Measurements from ENCODE around the gene KCNAB2.

KCNAB2 gene

GRCh38 chr1:6121651-6122370 is 76.1 kb downstream of the KCNAB2 start:
- no peak for DNase-seq (ENCODE audit: low read depth, low spot score)
- no peak for TF ChIP-seq ZNF274 (IDR thresholded peaks at IDR 0.05; ENCODE audit: low read depth, low read length)
- no peak for TF ChIP-seq SUZ12 (IDR thresholded peaks at IDR 0.05; ENCODE audit: extremely low read depth, insufficient read depth, insufficient read length)
- no peak for TF ChIP-seq YY1 (IDR thresholded peaks at IDR 0.05; ENCODE audit: insufficient read depth, insufficient read length)
- no peak overlapping the region for H3K4me3 ChIP-seq (ENCODE audit: insufficient read length, low read depth)
- H3K27me3 ChIP-seq (ENCODE audit: insufficient read depth, insufficient read length) = no peaks in the 10 kb centered on the region
- no peaks in the 10 kb centered on the region for H3K9me3 ChIP-seq (ENCODE audit: insufficient read depth, low read length)
- no peak overlapping the region for H3K9ac ChIP-seq (ENCODE audit: insufficient read length, low read depth)
- no peaks in the 10 kb centered on the region for H3K4me1 ChIP-seq (ENCODE audit: insufficient read depth, insufficient read length)
- H3K36me3 ChIP-seq (ENCODE audit: insufficient read depth, insufficient read length, low read length) = no peaks in the 10 kb centered on the region

DNA sequence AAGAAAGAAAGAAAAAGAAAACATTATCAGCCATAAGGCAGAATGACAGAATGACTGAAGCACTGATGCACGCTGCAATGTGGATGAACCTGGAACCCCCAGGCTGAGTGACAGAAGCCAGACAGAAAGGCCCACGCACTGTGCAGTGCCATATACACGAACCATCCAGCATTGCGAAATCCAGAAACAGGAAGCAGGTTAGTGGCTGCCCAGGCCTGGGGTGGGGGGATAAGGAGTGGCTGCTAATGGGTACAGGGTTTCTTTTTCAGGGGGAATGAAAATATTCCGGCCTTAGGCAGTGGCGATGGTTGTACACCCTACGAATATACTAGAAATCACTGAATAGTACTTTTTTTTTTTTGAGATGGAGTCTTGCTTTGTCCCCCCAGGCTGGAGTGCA is 77.4 kb downstream of the KCNAB2 start:
- no peak for DNase-seq (ENCODE audit: low read depth, low spot score)
- Histone ChIP-seq H3K4me3 (ENCODE audit: insufficient read length, low read depth) (no peak overlapping the region), H3K27me3 (ENCODE audit: insufficient read depth, insufficient read length) (no peaks in the 10 kb centered on the region), H3K4me1 (ENCODE audit: insufficient read depth, insufficient read length) (no peaks in the 10 kb centered on the region), H3K9ac (ENCODE audit: insufficient read length, low read depth) (no peak overlapping the region), H3K9me3 (ENCODE audit: insufficient read depth, low read length) (no peaks in the 10 kb centered on the region), H3K36me3 (ENCODE audit: insufficient read depth, insufficient read length, low read length) (no peaks in the 10 kb centered on the region)
- TF ChIP-seq SUZ12 (IDR thresholded peaks at IDR 0.05; ENCODE audit: extremely low read depth, insufficient read depth, insufficient read length) (no peak), ZNF274 (IDR thresholded peaks at IDR 0.05; ENCODE audit: low read depth, low read length) (no peak)

DNA sequence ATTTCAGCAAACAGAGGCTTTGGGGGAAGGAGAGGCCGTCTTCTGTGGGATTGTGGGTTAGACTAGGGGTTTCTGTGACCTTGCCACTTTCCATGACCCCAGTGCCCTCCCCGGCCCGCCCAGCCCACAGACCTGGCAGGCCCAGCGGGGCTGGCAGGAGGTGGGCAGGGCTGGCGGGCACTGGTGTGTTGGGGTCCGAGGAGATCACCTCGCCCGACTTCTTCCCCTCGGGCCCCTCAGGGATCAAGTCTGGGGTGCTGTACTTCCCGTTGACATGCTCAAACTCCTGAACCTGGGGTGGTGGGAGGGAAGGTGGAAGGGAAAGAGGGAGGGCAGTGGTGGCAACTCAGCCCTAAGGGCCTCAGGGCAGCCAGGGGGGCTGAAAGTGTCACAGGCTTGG is 78.1 kb downstream of the KCNAB2 start:
- Histone ChIP-seq H3K4me1 (ENCODE audit: insufficient read depth, insufficient read length) (no peaks in the 10 kb centered on the region), H3K36me3 (ENCODE audit: insufficient read depth, insufficient read length, low read length) (no peaks in the 10 kb centered on the region), H3K27me3 (ENCODE audit: insufficient read depth, insufficient read length) (no peaks in the 10 kb centered on the region), H3K9ac (ENCODE audit: insufficient read length, low read depth) (no peak overlapping the region), H3K9me3 (ENCODE audit: insufficient read depth, low read length) (no peaks in the 10 kb centered on the region), H3K4me3 (ENCODE audit: insufficient read length, low read depth) (no peak overlapping the region)
- TF ChIP-seq ZNF274 (IDR thresholded peaks at IDR 0.05; ENCODE audit: low read depth, low read length) (no peak), YY1 (IDR thresholded peaks at IDR 0.05; ENCODE audit: insufficient read depth, insufficient read length) (no peak), SUZ12 (IDR thresholded peaks at IDR 0.05; ENCODE audit: extremely low read depth, insufficient read depth, insufficient read length) (no peak)
- no peak for DNase-seq (ENCODE audit: low read depth, low spot score)

DNA sequence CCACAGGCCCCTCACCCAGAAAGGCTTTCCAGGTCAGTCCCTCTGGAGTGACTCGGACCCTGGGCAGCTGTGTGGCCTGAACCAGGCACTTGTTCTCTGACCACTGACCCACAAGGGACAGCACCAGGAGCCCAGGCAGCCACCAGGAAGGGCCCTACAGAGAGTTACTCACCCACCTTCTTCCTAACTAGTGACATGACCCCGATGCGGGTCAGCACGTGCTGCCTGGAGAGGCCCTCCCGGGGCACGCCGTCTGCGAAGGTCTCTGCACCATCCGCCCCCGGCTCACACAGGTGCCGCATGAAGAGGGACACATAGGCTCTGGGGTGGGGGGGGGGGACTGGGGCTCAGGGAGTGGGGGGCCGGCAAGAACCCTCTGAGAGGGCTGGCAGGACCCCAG is 78.7 kb downstream of the KCNAB2 start:
- Histone ChIP-seq H3K9ac (ENCODE audit: insufficient read length, low read depth) (no peak overlapping the region), H3K27me3 (ENCODE audit: insufficient read depth, insufficient read length) (no peaks in the 10 kb centered on the region), H3K4me3 (ENCODE audit: insufficient read length, low read depth) (no peak overlapping the region), H3K4me1 (ENCODE audit: insufficient read depth, insufficient read length) (no peaks in the 10 kb centered on the region), H3K9me3 (ENCODE audit: insufficient read depth, low read length) (no peaks in the 10 kb centered on the region), H3K36me3 (ENCODE audit: insufficient read depth, insufficient read length, low read length) (no peaks in the 10 kb centered on the region)
- TF ChIP-seq YY1 (IDR thresholded peaks at IDR 0.05; ENCODE audit: insufficient read depth, insufficient read length) (no peak), SUZ12 (IDR thresholded peaks at IDR 0.05; ENCODE audit: extremely low read depth, insufficient read depth, insufficient read length) (no peak), ZNF274 (IDR thresholded peaks at IDR 0.05; ENCODE audit: low read depth, low read length) (no peak)
- DNase-seq (ENCODE audit: low read depth, low spot score) = no peak

DNA sequence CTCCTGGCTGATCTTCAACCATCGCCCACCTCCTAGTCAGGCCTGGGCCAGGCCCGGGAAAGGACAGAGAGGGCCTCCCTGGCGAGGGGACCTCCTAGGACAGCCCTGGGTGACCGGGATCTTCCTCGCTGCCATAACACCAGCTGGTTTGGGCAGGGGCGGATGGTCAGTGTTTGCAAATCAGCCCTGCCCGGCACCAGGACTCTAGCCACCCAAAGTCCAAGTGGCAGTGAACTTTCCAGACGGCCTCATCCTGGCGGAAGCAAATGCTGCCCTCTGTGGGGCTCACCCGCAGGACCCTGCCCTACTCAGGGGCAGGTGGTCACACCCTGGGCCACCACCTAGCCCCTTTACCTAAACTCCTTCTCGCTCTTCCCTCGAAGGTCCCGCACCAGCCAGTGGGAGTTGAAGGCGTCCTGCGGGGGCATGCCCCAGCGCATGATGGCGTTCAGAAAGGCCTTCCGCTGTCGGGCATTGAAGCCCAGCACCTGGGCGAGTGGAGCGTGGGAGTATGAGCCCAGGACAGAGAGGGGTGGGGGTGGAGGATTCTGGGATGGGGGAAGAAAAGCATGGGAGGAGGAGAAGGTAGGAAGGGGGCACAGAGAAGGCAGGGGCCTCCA is 79.2 kb downstream of the KCNAB2 start:
- H3K4me1 ChIP-seq (ENCODE audit: insufficient read depth, insufficient read length) = no peaks in the 10 kb centered on the region
- no peak overlapping the region for H3K4me3 ChIP-seq (ENCODE audit: insufficient read length, low read depth)
- no peaks in the 10 kb centered on the region for H3K9me3 ChIP-seq (ENCODE audit: insufficient read depth, low read length)
- TF ChIP-seq YY1 (IDR thresholded peaks at IDR 0.05; ENCODE audit: insufficient read depth, insufficient read length) = no peak
- TF ChIP-seq SUZ12 (IDR thresholded peaks at IDR 0.05; ENCODE audit: extremely low read depth, insufficient read depth, insufficient read length) = no peak
- no peak for TF ChIP-seq ZNF274 (IDR thresholded peaks at IDR 0.05; ENCODE audit: low read depth, low read length)
- no peak overlapping the region for H3K9ac ChIP-seq (ENCODE audit: insufficient read length, low read depth)
- no peak for DNase-seq (ENCODE audit: low read depth, low spot score)
- no peaks in the 10 kb centered on the region for H3K27me3 ChIP-seq (ENCODE audit: insufficient read depth, insufficient read length)
- H3K36me3 ChIP-seq (ENCODE audit: insufficient read depth, insufficient read length, low read length) = no peaks in the 10 kb centered on the region

DNA sequence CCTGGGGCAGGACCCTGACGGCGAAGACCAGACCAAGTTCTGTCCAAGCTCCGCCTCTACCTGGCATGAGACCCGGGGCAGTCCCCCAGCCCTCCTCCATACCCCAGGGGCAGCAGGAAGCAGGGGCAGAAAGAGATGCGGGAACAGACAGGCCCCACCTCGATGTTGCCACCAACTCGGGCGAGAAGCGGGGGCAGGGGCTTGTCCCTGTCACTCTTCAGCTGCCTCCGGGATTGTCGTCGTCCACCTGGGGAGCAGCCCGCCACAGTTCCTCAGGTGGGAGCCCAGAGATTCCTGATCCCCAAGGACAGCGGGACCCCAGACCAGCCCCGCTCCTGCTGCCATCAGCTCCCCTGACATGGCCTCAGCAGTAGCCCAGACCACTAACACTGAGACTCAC is 79.7 kb downstream of the KCNAB2 start:
- no peaks in the 10 kb centered on the region for H3K27me3 ChIP-seq (ENCODE audit: insufficient read depth, insufficient read length)
- no peak for DNase-seq (ENCODE audit: low read depth, low spot score)
- H3K4me1 ChIP-seq (ENCODE audit: insufficient read depth, insufficient read length) = no peaks in the 10 kb centered on the region
- no peak overlapping the region for H3K4me3 ChIP-seq (ENCODE audit: insufficient read length, low read depth)
- no peaks in the 10 kb centered on the region for H3K9me3 ChIP-seq (ENCODE audit: insufficient read depth, low read length)
- no peak overlapping the region for H3K9ac ChIP-seq (ENCODE audit: insufficient read length, low read depth)
- no peak for TF ChIP-seq SUZ12 (IDR thresholded peaks at IDR 0.05; ENCODE audit: extremely low read depth, insufficient read depth, insufficient read length)
- no peak for TF ChIP-seq YY1 (IDR thresholded peaks at IDR 0.05; ENCODE audit: insufficient read depth, insufficient read length)
- no peaks in the 10 kb centered on the region for H3K36me3 ChIP-seq (ENCODE audit: insufficient read depth, insufficient read length, low read length)

GRCh38 chr1:6126028-6126427 is 80.3 kb downstream of the KCNAB2 start:
- H3K36me3 ChIP-seq (ENCODE audit: insufficient read depth, insufficient read length, low read length) = no peaks in the 10 kb centered on the region
- no peaks in the 10 kb centered on the region for H3K4me1 ChIP-seq (ENCODE audit: insufficient read depth, insufficient read length)
- DNase-seq (ENCODE audit: low read depth, low spot score) = no peak
- no peaks in the 10 kb centered on the region for H3K9me3 ChIP-seq (ENCODE audit: insufficient read depth, low read length)
- H3K4me3 ChIP-seq (ENCODE audit: insufficient read length, low read depth) = no peak overlapping the region
- TF ChIP-seq YY1 (IDR thresholded peaks at IDR 0.05; ENCODE audit: insufficient read depth, insufficient read length) = no peak
- no peak for TF ChIP-seq ZNF274 (IDR thresholded peaks at IDR 0.05; ENCODE audit: low read depth, low read length)
- no peak for TF ChIP-seq SUZ12 (IDR thresholded peaks at IDR 0.05; ENCODE audit: extremely low read depth, insufficient read depth, insufficient read length)
- no peak overlapping the region for H3K9ac ChIP-seq (ENCODE audit: insufficient read length, low read depth)
- no peaks in the 10 kb centered on the region for H3K27me3 ChIP-seq (ENCODE audit: insufficient read depth, insufficient read length)
